OCI-LY7 (cell line): ENCODE results near the gene MT2A. TPM values are rescaled to one million over a fixed set of nuclear protein-coding genes. Genes with fewer than 3 reads are reported as not detected.

ENCODE experiments used
- BruUV-seq: library from RNA; stranded (reverse); fragments of 400-500 nt; replicated peaks from 2 replicates; lab custom pipeline; 2021; lab: Mats Ljungman, UMichigan
- CTCF ChIA-PET: fragments of 300-600 bp; sonication (Branson Sonifier 250); formaldehyde crosslinking; loops from one replicate; lab custom pipeline; 2022; ENCODE audit warnings: antibody characterized with exemption; ENCODE audit not compliant: unreplicated experiment; lab: Charles Lee
- POLR2A ChIA-PET: fragments of 300-600 bp; sonication (Branson Sonifier 250); formaldehyde crosslinking; loops from one replicate; lab custom pipeline; 2022; ENCODE audit warnings: antibody characterized with exemption; lab: Charles Lee
- DNase-seq: peaks from one replicate; pipeline ENCODE4 v3.0.0-alpha.2; 2015; ENCODE audit warnings: low spot score
- H2AFZ ChIP-seq: fragments of 200-600 bp; sonication (generic), shearing (Covaris generic); 2 replicates; pipeline ENCODE4 v1.6.1; 2014; ENCODE audit warnings: mild to moderate bottlenecking, antibody characterized with exemption, low read length, moderate library complexity
- H3K27ac ChIP-seq: fragments of 200-600 bp; sonication (generic); 2 replicates; pipeline ENCODE4 v1.5.1; 2014; ENCODE audit warnings: mixed run types, low read depth, mild to moderate bottlenecking, moderate library complexity, low read length, inconsistent platforms; ENCODE audit not compliant: poor library complexity, severe bottlenecking
- H3K36me3 ChIP-seq: fragments of 200-600 bp; sonication (generic); 2 replicates; pipeline ENCODE4 v1.6.1; 2014; ENCODE audit warnings: mild to moderate bottlenecking, antibody characterized with exemption, low read length, moderate library complexity, mixed read lengths; ENCODE audit not compliant: insufficient read depth
- H3K4me1 ChIP-seq: fragments of 200-600 bp; sonication (generic); 2 replicates; pipeline ENCODE4 v1.5.1; 2014; ENCODE audit warnings: mild to moderate bottlenecking, low read length; ENCODE audit not compliant: insufficient read depth, poor library complexity, severe bottlenecking
- H3K4me2 ChIP-seq: fragments of 200-600 bp; sonication (generic); 2 replicates; pipeline ENCODE4 v1.6.1; 2014; ENCODE audit warnings: mild to moderate bottlenecking, low read length
- H3K4me3 ChIP-seq: fragments of 200-600 bp; sonication (generic); 2 replicates; pipeline ENCODE4 v1.5.1; 2014; ENCODE audit warnings: mild to moderate bottlenecking, low read depth, low read length; ENCODE audit not compliant: poor library complexity, severe bottlenecking
- H3K79me2 ChIP-seq: fragments of 200-600 bp; sonication (generic); 2 replicates; pipeline ENCODE4 v1.6.1; 2016; ENCODE audit warnings: low read depth, mild to moderate bottlenecking, low read length, moderate library complexity, mixed read lengths; ENCODE audit not compliant: insufficient read depth
- H3K9me2 ChIP-seq: fragments of 200-600 bp; sonication (generic); 2 replicates; pipeline ENCODE4 v1.6.1; 2016; ENCODE audit warnings: mild to moderate bottlenecking, low read length, mixed read lengths; ENCODE audit not compliant: insufficient read depth
- H3K9me3 ChIP-seq: fragments of 200-600 bp; sonication (generic); 2 replicates; pipeline ENCODE4 v1.6.1; 2014; ENCODE audit warnings: mild to moderate bottlenecking, mixed run types, low read length, mixed read lengths
- H4K20me1 ChIP-seq: fragments of 200-600 bp; sonication (generic); 2 replicates; pipeline ENCODE4 v1.6.1; 2014; ENCODE audit warnings: mild to moderate bottlenecking, antibody characterized with exemption, low read length, moderate library complexity, mixed read lengths; ENCODE audit not compliant: insufficient read depth
- EZH2phosphoT487 ChIP-seq: fragments of 200-600 bp; sonication (generic); IDR thresholded peaks from 2 replicates; pipeline ENCODE4 v1.6.1; 2018; ENCODE audit warnings: low read depth, borderline replicate concordance, mild to moderate bottlenecking, mixed run types, antibody characterized with exemption, low read length, moderate library complexity, mixed read lengths
- intact Hi-C: fragments of 100-400 bp; cut with micrococcal nuclease; formaldehyde crosslinking; loops from one replicate; pipeline ENCODE4 v1.10.0; 2022; ENCODE audit not compliant: unreplicated experiment
- total RNA-seq, 2 experiments: library from RNA; depleted of rRNA in 1 of 2; stranded (reverse); fragments of >200 nt in 1 of 2; shearing (Covaris generic) in 1 of 2; gene quantifications; 2 replicates each; pipeline ENCODE4 v1.2.3, GENCODE V29; 2014 to 2022
- TF ChIP-seq, protein P1 (sequence below): fragments of 200-600 bp; sonication (generic); conservative IDR thresholded peaks from 2 replicates; pipeline ENCODE4 v1.5.1; 2014; ENCODE audit warnings: mild to moderate bottlenecking, antibody characterized with exemption, low read length, moderate library complexity, mixed read lengths

Gene MT2A
- total RNA-seq, 2 experiments from 2014 or later, result 9.3 to 27.2 TPM

DNA sequence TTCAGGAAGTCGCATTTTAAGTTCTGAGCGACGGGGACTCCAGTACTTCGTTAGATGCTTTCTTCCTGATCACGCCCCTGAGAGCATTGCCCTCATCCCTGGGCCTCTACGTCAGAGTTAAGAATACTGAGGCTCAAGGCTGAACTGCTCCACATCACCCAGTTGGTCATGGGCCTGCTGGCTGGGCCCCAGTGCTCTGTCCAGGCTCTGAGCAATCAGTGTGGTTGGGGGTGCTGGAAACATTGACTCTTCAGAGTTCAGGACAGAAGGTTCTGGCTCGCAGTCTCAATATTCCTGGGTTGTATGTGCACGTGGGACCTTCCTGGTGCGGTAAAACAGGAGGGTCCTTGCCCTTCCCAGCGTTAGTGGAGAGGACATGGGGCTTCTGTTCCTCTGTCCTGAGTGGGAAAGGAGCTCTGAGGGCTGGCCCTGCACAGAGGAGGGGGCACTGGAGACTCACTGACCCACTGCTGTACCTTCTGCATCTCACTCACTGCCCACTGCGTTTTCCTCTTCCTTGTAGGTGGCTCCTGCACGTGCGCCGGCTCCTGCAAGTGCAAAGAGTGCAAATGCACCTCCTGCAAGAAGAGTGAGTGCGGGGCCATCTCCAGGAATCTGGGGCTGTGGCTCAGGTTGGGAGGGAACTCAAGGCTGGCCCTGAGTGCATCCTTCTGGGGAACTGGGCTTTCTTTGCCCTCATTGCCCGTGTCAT, 17.7 kb downstream of the MT2A start:
- Histone ChIP-seq H3K4me2 (no peak overlapping the region), H3K4me3 (no peak overlapping the region), H3K9me3 (no peaks in the 10 kb centered on the region), H2AFZ (no peak overlapping the region), H3K4me1 (peaks cover 13% of the 10 kb centered on the region), H3K27ac (no peak overlapping the region), H4K20me1 (no peaks in the 10 kb centered on the region), H3K79me2 (no peaks in the 10 kb centered on the region), H3K36me3 (no peaks in the 10 kb centered on the region), H3K9me2 (no peaks in the 10 kb centered on the region)
- CTCF ChIA-PET, result no interaction called here
- POLR2A ChIA-PET, result no interaction called here
- intact Hi-C loops, result no loop called here
- DNase-seq, result no peak
- TF ChIP-seq EZH2phosphoT487, result no peak
- TF ChIP-seq, protein P1, sequence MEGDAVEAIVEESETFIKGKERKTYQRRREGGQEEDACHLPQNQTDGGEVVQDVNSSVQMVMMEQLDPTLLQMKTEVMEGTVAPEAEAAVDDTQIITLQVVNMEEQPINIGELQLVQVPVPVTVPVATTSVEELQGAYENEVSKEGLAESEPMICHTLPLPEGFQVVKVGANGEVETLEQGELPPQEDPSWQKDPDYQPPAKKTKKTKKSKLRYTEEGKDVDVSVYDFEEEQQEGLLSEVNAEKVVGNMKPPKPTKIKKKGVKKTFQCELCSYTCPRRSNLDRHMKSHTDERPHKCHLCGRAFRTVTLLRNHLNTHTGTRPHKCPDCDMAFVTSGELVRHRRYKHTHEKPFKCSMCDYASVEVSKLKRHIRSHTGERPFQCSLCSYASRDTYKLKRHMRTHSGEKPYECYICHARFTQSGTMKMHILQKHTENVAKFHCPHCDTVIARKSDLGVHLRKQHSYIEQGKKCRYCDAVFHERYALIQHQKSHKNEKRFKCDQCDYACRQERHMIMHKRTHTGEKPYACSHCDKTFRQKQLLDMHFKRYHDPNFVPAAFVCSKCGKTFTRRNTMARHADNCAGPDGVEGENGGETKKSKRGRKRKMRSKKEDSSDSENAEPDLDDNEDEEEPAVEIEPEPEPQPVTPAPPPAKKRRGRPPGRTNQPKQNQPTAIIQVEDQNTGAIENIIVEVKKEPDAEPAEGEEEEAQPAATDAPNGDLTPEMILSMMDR, result no peak
- no TSS peak for BruUV-seq

DNA sequence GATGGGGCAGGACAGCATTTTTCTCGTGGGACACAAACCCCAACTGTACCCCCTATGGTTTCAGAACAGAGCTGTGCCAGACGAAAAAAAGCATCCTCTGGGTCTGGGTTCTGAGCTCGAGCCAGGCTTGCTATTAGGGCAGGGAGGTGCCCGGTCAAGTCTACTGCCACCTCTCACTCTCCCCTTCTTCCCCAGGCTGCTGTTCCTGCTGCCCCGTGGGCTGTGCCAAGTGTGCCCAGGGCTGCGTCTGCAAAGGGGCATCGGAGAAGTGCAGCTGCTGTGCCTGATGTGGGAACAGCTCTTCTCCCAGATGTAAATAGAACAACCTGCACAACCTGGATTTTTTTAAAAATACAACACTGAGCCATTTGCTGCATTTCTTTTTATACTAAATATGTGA, 18.3 kb downstream of the MT2A start:
- Histone ChIP-seq H3K9me2 (no peaks in the 10 kb centered on the region), H3K79me2 (no peaks in the 10 kb centered on the region), H3K27ac (no peak overlapping the region), H3K4me3 (no peak overlapping the region), H3K9me3 (no peaks in the 10 kb centered on the region), H3K36me3 (no peaks in the 10 kb centered on the region), H3K4me1 (peaks cover 13% of the 10 kb centered on the region), H4K20me1 (no peaks in the 10 kb centered on the region), H3K4me2 (no peak overlapping the region), H2AFZ (no peak overlapping the region)
- POLR2A ChIA-PET, result no interaction called here
- no peak for TF ChIP-seq EZH2phosphoT487
- TF ChIP-seq, protein P1, result no peak
- DNase-seq, result no peak
- no TSS peak for BruUV-seq
- intact Hi-C loops, result no loop called here
- CTCF ChIA-PET, result no interaction called here
